Stomach (tissue), 4 donors: Measurements from ENCODE around the gene TOR3A.

Experiments used
- CTCF ChIP-seq, 7 experiments: fragments of 450-650 bp in 4 of 7; fragments of 200-600 bp in 3 of 7; sonication (generic) in 3 of 7; IDR thresholded peaks; one replicate each; pipeline ENCODE4 v1.5.1; 2016 to 2019; ENCODE audit warnings: antibody characterized with exemption in 7 of 7, control low read depth in 2 of 7, mild to moderate bottlenecking in 1 of 7
- EP300 ChIP-seq: sonication (generic); formaldehyde crosslinking; IDR thresholded peaks from one replicate; pipeline ENCODE4 v1.6.1; 2017; ENCODE audit warnings: antibody characterized with exemption

- TF ChIP-seq CTCF (IDR thresholded peaks at IDR 0.05): no peak
- no peak for TF ChIP-seq EP300
Observed at GRCh38 chr1:179058487-179059483, 23.1 kb upstream of the TOR3A start.
